Nephron progenitor cell (in vitro differentiated cells): ENCODE data around the gene ADRA2B.

Experiments used
- DNase-seq: peaks from one replicate; pipeline ENCODE4 v3.0.0; 2021
- H3K27ac Mint-ChIP-seq: 2 replicates; pipeline ENCODE4 v1.8.0; 2021; ENCODE audit warnings: mild to moderate bottlenecking, moderate library complexity, mixed read lengths
- H3K27me3 Mint-ChIP-seq: 2 replicates; pipeline ENCODE4 v1.8.0; 2021; ENCODE audit warnings: mild to moderate bottlenecking, low read depth, mixed read lengths; ENCODE audit not compliant: poor library complexity
- H3K36me3 Mint-ChIP-seq: 2 replicates; pipeline ENCODE4 v1.8.0; 2021; ENCODE audit warnings: low read depth, mixed read lengths
- H3K4me1 Mint-ChIP-seq: 2 replicates; pipeline ENCODE4 v1.8.0; 2021; ENCODE audit warnings: mixed read lengths
- H3K4me3 Mint-ChIP-seq: 2 replicates; pipeline ENCODE4 v1.8.0; 2021; ENCODE audit warnings: mild to moderate bottlenecking, moderate library complexity, mixed read lengths
- H3K9me3 Mint-ChIP-seq: 2 replicates; pipeline ENCODE4 v1.8.0; 2021; ENCODE audit warnings: mild to moderate bottlenecking, moderate library complexity, mixed read lengths
- TF ChIP-seq, protein P1 (sequence below): fragments of 200-600 bp; sonication (generic); IDR thresholded peaks from 2 replicates; pipeline ENCODE4 v1.5.0; 2021; ENCODE audit warnings: antibody characterized with exemption

The ADRA2B gene

GRCh38 chr2:96134421-96134820, 18.1 kb upstream of the ADRA2B start:
- TF ChIP-seq, protein P1, sequence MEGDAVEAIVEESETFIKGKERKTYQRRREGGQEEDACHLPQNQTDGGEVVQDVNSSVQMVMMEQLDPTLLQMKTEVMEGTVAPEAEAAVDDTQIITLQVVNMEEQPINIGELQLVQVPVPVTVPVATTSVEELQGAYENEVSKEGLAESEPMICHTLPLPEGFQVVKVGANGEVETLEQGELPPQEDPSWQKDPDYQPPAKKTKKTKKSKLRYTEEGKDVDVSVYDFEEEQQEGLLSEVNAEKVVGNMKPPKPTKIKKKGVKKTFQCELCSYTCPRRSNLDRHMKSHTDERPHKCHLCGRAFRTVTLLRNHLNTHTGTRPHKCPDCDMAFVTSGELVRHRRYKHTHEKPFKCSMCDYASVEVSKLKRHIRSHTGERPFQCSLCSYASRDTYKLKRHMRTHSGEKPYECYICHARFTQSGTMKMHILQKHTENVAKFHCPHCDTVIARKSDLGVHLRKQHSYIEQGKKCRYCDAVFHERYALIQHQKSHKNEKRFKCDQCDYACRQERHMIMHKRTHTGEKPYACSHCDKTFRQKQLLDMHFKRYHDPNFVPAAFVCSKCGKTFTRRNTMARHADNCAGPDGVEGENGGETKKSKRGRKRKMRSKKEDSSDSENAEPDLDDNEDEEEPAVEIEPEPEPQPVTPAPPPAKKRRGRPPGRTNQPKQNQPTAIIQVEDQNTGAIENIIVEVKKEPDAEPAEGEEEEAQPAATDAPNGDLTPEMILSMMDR: no peak
- Mint-ChIP-seq H3K9me3 (no peaks in the 10 kb centered on the region), H3K27ac (no peak overlapping the region), H3K4me3 (no peak overlapping the region), H3K4me1 (no peaks in the 10 kb centered on the region), H3K36me3 (no peaks in the 10 kb centered on the region), H3K27me3 (peaks cover 56% of the 10 kb centered on the region)
- no peak for DNase-seq

- no peak overlapping the region for H3K27ac Mint-ChIP-seq
Measured at GRCh38 chr2:96131813-96132745, 15.7 kb upstream of the ADRA2B start.

GRCh38 chr2:96131152-96131812, 14.9 kb upstream of the ADRA2B start:
- DNase-seq: no peak
- H3K9me3 Mint-ChIP-seq: no peaks in the 10 kb centered on the region
- peaks cover 61% of the 10 kb centered on the region for H3K27me3 Mint-ChIP-seq
- no peak overlapping the region for H3K4me3 Mint-ChIP-seq
- no peaks in the 10 kb centered on the region for H3K36me3 Mint-ChIP-seq
- no peak overlapping the region for H3K27ac Mint-ChIP-seq
- TF ChIP-seq, protein P1: no peak
- no peaks in the 10 kb centered on the region for H3K4me1 Mint-ChIP-seq

More at GRCh38 chr2:96131813-96132745, 15.7 kb upstream of the ADRA2B start:
- TF ChIP-seq, protein P1: no peak
- no peak overlapping the region for H3K4me3 Mint-ChIP-seq
- H3K4me1 Mint-ChIP-seq: no peaks in the 10 kb centered on the region
- H3K27me3 Mint-ChIP-seq: peaks cover 59% of the 10 kb centered on the region
- no peaks in the 10 kb centered on the region for H3K36me3 Mint-ChIP-seq
- no peaks in the 10 kb centered on the region for H3K9me3 Mint-ChIP-seq
- DNase-seq: no peak

DNA sequence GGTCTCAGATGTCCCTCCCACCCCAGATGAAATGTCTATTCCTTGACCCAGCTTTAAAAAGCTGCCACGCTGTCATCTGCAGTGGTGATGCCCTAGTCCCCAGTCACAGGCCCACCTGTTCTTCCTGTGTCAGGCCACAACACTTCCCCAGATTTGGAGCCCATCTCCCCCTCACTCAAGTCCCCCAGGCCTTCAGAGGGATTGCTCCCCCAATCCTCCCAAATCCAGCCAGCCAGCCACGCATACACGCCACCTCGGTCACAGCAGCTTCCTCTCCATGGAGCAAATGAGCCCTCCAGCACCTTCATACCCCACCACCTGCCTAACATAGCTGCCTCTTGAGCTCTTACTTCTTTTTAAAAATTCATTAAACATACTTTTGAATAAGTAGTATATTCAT, 14.1 kb upstream of the ADRA2B start:
- DNase-seq: no peak
- no peak overlapping the region for H3K27ac Mint-ChIP-seq
- H3K9me3 Mint-ChIP-seq: no peaks in the 10 kb centered on the region
- H3K4me3 Mint-ChIP-seq: no peak overlapping the region
- H3K36me3 Mint-ChIP-seq: no peaks in the 10 kb centered on the region
- H3K4me1 Mint-ChIP-seq: no peaks in the 10 kb centered on the region
- H3K27me3 Mint-ChIP-seq: peaks cover 67% of the 10 kb centered on the region
- TF ChIP-seq, protein P1: no peak

- H3K27ac Mint-ChIP-seq: no peak overlapping the region
- no peaks in the 10 kb centered on the region for H3K4me1 Mint-ChIP-seq
- no peak for DNase-seq
- TF ChIP-seq, protein P1: no peak
- peaks cover 67% of the 10 kb centered on the region for H3K27me3 Mint-ChIP-seq
- H3K4me3 Mint-ChIP-seq: no peak overlapping the region
- no peaks in the 10 kb centered on the region for H3K36me3 Mint-ChIP-seq
- H3K9me3 Mint-ChIP-seq: no peaks in the 10 kb centered on the region
Measured at GRCh38 chr2:96129528-96130120, 13.3 kb upstream of the ADRA2B start.
